GM10266 (cell line): ENCODE results near the gene ZNF385A.
"Not testable (repeated sequence)": the region's sequence is repeated elsewhere in the genome, so short reads cannot be mapped to it uniquely, and the experiment has no call there.

Source experiments
- DNase-seq: peaks from one replicate; pipeline ENCODE4 v3.0.0; 2012; ENCODE audit errors: extremely low spot score
- TF ChIP-seq, protein P1 (sequence below): IDR thresholded peaks from 2 replicates; pipeline ENCODE4 v1.5.1; 2012; ENCODE audit warnings: mild to moderate bottlenecking, low read depth; ENCODE audit not compliant: control insufficient read depth, insufficient read depth; ENCODE audit errors: missing control alignments

The ZNF385A gene

GRCh38 chr12:54331461-54331860 lies 53.1 kb downstream of the ZNF385A start:
- TF ChIP-seq, protein P1, sequence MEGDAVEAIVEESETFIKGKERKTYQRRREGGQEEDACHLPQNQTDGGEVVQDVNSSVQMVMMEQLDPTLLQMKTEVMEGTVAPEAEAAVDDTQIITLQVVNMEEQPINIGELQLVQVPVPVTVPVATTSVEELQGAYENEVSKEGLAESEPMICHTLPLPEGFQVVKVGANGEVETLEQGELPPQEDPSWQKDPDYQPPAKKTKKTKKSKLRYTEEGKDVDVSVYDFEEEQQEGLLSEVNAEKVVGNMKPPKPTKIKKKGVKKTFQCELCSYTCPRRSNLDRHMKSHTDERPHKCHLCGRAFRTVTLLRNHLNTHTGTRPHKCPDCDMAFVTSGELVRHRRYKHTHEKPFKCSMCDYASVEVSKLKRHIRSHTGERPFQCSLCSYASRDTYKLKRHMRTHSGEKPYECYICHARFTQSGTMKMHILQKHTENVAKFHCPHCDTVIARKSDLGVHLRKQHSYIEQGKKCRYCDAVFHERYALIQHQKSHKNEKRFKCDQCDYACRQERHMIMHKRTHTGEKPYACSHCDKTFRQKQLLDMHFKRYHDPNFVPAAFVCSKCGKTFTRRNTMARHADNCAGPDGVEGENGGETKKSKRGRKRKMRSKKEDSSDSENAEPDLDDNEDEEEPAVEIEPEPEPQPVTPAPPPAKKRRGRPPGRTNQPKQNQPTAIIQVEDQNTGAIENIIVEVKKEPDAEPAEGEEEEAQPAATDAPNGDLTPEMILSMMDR, result no peak
- no peak for DNase-seq

DNA sequence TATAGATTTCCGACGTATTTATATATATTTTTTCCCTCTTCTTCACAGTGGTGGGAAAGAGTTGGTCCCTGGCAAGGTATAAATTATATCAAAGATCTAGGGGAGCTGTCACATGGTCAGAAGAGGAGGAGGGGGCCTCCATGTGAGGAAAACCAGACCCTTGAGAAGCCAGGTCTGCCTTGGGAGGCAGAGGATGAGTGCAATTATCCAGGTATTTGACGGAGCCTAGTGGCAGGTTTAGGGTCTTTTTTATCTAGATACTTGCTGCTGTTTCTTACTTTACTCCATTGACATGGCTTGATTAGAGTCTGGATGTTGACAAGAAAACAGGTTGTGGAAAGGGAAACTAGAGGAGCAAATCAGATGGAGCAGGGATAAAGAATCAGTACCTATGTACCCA lies 54.1 kb downstream of the ZNF385A start:
- DNase-seq, result no peak
- TF ChIP-seq, protein P1, result no peak

- TF ChIP-seq, protein P1, result no peak
- DNase-seq, result no peak
Measured at GRCh38 chr12:54329759-54330158, 54.8 kb downstream of the ZNF385A start.

- DNase-seq, result no peak
- TF ChIP-seq, protein P1, result no peak
Measured at GRCh38 chr12:54328595-54329337, 55.8 kb downstream of the ZNF385A start.

DNA sequence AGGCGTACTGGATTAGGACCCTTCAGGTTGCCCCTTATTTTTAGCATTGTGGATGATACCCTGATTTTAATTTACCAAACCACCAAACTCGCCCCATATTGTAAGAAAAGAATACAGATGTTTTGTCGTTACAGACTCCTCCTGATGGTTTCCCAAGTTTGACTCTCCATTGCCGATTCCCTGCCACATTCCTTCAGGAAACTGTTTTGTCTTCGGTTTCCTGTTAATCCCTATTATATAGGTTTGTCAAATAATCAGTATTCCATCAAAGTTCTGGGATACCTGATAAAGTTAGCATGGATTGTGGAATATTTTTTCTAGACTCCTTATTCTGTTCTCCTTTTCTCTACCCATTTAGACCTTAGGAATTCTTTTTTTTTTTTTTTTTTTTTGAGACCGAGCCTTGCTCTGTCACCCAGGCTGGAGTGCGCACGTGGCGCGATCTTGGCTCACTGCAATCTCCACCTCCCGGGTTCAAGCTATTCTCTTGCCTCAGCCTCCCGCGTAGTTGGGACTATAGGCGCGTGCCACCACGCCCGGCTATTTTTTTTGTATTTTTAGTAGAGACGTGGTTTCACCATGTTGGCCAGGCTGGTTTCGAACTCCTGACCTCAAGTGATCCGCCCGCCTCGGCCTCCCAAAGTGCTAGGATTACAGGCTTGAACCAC lies 59.0 kb downstream of the ZNF385A start:
- not testable (repeated sequence) for DNase-seq

DNA sequence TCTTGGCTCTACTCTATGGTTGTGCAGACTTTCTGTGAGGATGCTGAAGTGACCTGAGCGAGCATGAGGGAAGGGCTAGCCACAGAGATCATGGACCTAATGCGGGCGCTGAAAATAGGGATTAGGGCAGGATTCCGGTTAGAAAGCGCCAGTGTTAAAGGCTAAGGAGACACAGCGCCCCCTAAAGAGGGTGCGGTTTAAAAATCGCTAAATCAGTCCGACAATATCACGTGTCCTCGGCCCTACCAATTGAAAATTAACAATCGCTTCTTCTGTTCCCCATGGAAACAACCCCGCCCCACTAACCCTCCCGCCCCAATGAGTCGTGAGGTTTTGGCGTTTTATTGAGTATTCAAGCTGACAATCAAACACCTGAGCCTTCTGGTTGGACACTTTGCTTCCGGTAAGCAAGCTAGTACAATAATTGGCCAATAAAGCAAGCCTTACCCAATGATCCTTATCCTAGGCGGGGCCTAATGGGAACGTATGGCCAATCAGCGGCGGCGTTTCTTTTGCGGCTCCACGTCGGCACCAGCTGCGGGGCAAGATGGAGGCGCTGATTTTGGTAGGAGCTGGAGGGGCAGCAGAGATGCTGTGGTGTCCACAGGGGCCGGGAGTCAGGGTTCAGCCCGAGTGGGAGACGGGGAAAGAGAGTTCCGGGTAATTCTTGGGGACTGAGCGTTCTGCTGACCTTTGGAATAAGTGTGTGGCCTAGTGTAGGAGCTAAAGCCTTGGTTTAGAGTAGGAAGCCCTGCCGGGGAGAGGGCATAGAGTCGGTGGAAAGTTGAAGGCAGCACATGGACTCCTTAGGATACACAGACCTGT lies 59.7 kb downstream of the ZNF385A start, which contains the start of gene COPZ1:
Gene COPZ1, plus strand, starts transcription at position 515 of the 825 bp plus-strand sequence. Its CDS starts 33 bp downstream, at position 548.
- TF ChIP-seq, protein P1, result peak; percentile 86

GRCh38 chr12:54321363-54321762 lies 63.2 kb downstream of the ZNF385A start:
- no peak for DNase-seq
- TF ChIP-seq, protein P1, result no peak

More for the DNA sequence above, 59.7 kb downstream of the ZNF385A start, which contains the start of gene COPZ1:
- peak; percentile 88 for DNase-seq
